Endothelial cell of umbilical vein (primary cell): ENCODE data around the gene CHST8. TPM values are rescaled to one million over a fixed set of nuclear protein-coding genes. Genes with fewer than 3 reads are reported as not detected.

Source experiments
- BruUV-seq: library from RNA; stranded (reverse); fragments of 400-500 nt; replicated peaks from 2 replicates; lab custom pipeline; 2021; lab: Mats Ljungman, UMichigan
- CTCF ChIA-PET: fragments of 300-600, 350-600 bp; sonication (Branson Sonifier 250); formaldehyde crosslinking; loops from one replicate; lab custom pipeline; 2021; ENCODE audit warnings: antibody characterized with exemption, inconsistent platforms; lab: Charles Lee
- POLR2A ChIA-PET: fragments of 300-600, 350-600 bp; sonication (Branson Sonifier 250); formaldehyde crosslinking; loops from one replicate; lab custom pipeline; 2021; ENCODE audit warnings: antibody characterized with exemption, inconsistent platforms; lab: Charles Lee
- DNase-seq: peaks from one replicate; pipeline ENCODE4 v3.0.0-alpha.2; 2011; ENCODE audit warnings: low read depth, low spot score
- FAIRE-seq: peaks from 2 replicates; lab custom pipeline; 2011; peaks lifted over from hg19 to GRCh38; lab: Jason Lieb, UNC
- H2AFZ ChIP-seq: 2 replicates; pipeline ENCODE4 v1.6.0; 2012; ENCODE audit warnings: low read depth, low read length, control low read depth, inconsistent platforms
- H3K27ac ChIP-seq: 2 replicates; pipeline ENCODE4 v1.5.1; 2011; ENCODE audit warnings: low read depth, mild to moderate bottlenecking, control low read depth, low read length, moderate library complexity; ENCODE audit not compliant: insufficient read depth
- H3K27me3 ChIP-seq, 2 experiments: 2 replicates each; pipeline versions ENCODE4 v1.6.0 to v1.6.1; 2011; ENCODE audit warnings: low read length in 2 of 2, mixed read lengths in 1 of 2; ENCODE audit not compliant: control insufficient read depth in 2 of 2, insufficient read depth in 2 of 2
- H3K36me3 ChIP-seq, 2 experiments: 2 replicates in 1 of 2; 3 replicates in 1 of 2; pipeline ENCODE4 v1.5.1; 2011; ENCODE audit warnings: low read length in 2 of 2, mild to moderate bottlenecking in 1 of 2, moderate library complexity in 1 of 2; ENCODE audit not compliant: control insufficient read depth in 2 of 2, insufficient read depth in 2 of 2; ENCODE audit errors: extremely low read depth in 1 of 2
- H3K4me1 ChIP-seq: 3 replicates; pipeline ENCODE4 v1.5.1; 2011; ENCODE audit warnings: mild to moderate bottlenecking, low read length; ENCODE audit not compliant: control insufficient read depth, insufficient read depth; ENCODE audit errors: extremely low read depth
- H3K4me2 ChIP-seq: 2 replicates; pipeline ENCODE4 v1.6.1; 2011; ENCODE audit warnings: low read length, control low read depth, mixed read lengths; ENCODE audit not compliant: insufficient read depth
- H3K4me3 ChIP-seq, 3 experiments: fragments of 200-600 bp in 1 of 3; sonication (generic), shearing (Covaris generic) in 1 of 3; replicated peaks in 1 of 3; 2 replicates each; pipeline ENCODE4 v1.5.1; 2011 to 2016; ENCODE audit warnings: control low read depth in 3 of 3, low read length in 3 of 3, mild to moderate bottlenecking in 2 of 3, inconsistent platforms in 1 of 3, low read depth in 1 of 3, moderate library complexity in 1 of 3; ENCODE audit not compliant: insufficient read depth in 1 of 3
- H3K79me2 ChIP-seq: 2 replicates; pipeline ENCODE4 v1.6.0; 2012; ENCODE audit warnings: low read length, inconsistent platforms; ENCODE audit not compliant: control insufficient read depth, insufficient read depth
- H3K9ac ChIP-seq: replicated peaks from 2 replicates; pipeline ENCODE3; 2011; ENCODE audit warnings: low read length, control low read depth; ENCODE audit not compliant: insufficient read depth; ENCODE audit errors: extremely low read depth
- H3K9me1 ChIP-seq: replicated peaks from 3 replicates; pipeline ENCODE4 v1.6.0; 2011; ENCODE audit warnings: mild to moderate bottlenecking, low read length; ENCODE audit not compliant: control insufficient read depth, insufficient read depth; ENCODE audit errors: extremely low read depth
- H3K9me3 ChIP-seq: replicated peaks from 2 replicates; pipeline ENCODE4 v1.5.1; 2012; ENCODE audit warnings: low read length, inconsistent platforms; ENCODE audit not compliant: control insufficient read depth, insufficient read depth
- H4K20me1 ChIP-seq: replicated peaks from 2 replicates; pipeline ENCODE3; 2011; ENCODE audit warnings: mild to moderate bottlenecking, low read length; ENCODE audit not compliant: control insufficient read depth, insufficient read depth; ENCODE audit errors: extremely low read depth
- CTCF ChIP-seq, 2 donors: IDR thresholded peaks; 1 replicate in 1 of 2; 2 replicates in 1 of 2; pipeline ENCODE4 v1.5.1; 2011; ENCODE audit warnings: low read length in 2 of 2, mild to moderate bottlenecking in 2 of 2, moderate library complexity in 2 of 2, control low read depth in 1 of 2, inconsistent platforms in 1 of 2, low read depth in 1 of 2; ENCODE audit not compliant: insufficient read depth in 1 of 2; ENCODE audit errors: extremely low read depth in 1 of 2
- EZH2 ChIP-seq: IDR thresholded peaks from 2 replicates; pipeline ENCODE4 v1.6.1; 2012; ENCODE audit warnings: borderline replicate concordance, low read depth, mild to moderate bottlenecking, moderate library complexity, low read length, inconsistent platforms; ENCODE audit not compliant: severe bottlenecking
- FOS ChIP-seq: IDR thresholded peaks from 2 replicates; pipeline ENCODE4 v1.6.1; 2011; ENCODE audit warnings: mild to moderate bottlenecking, low read length, moderate library complexity, borderline replicate concordance; ENCODE audit not compliant: insufficient read depth
- GATA2 ChIP-seq: IDR thresholded peaks from 2 replicates; pipeline ENCODE4 v1.7.0; 2011; ENCODE audit warnings: low read depth, mild to moderate bottlenecking, moderate library complexity, mixed read lengths, low read length; ENCODE audit not compliant: insufficient read length, insufficient read depth
- JUN ChIP-seq: IDR thresholded peaks from 2 replicates; pipeline ENCODE4 v1.6.1; 2011; ENCODE audit warnings: borderline replicate concordance, low read depth; ENCODE audit not compliant: insufficient read length, insufficient read depth
- MAX ChIP-seq: IDR thresholded peaks from 2 replicates; pipeline ENCODE4 v1.6.1; 2011; ENCODE audit not compliant: insufficient read depth, insufficient read length
- MYC ChIP-seq: IDR thresholded peaks from one replicate; pipeline ENCODE4 v1.6.1; 2011; ENCODE audit warnings: mild to moderate bottlenecking, low read depth, low read length
- POLR2A ChIP-seq: IDR thresholded peaks from 2 replicates; pipeline ENCODE4 v1.6.1; 2012; ENCODE audit warnings: low read depth, mild to moderate bottlenecking, control low read depth, low read length
- POLR2AphosphoS5 ChIP-seq: IDR thresholded peaks from 2 replicates; pipeline ENCODE4 v1.6.1; 2012; ENCODE audit warnings: low read depth, mild to moderate bottlenecking, control low read depth, low read length, moderate library complexity; ENCODE audit not compliant: insufficient read depth
- dilution Hi-C: fragments of 300-500 bp; cut with MboI; formaldehyde crosslinking; loops from one replicate; pipeline ENCODE4 v1.15.0; 2019; ENCODE audit warnings: low sequenced_read_pairs; ENCODE audit not compliant: extremely low pct_ligation_motif_present
- intact Hi-C: fragments of 100-400 bp; cut with micrococcal nuclease; formaldehyde crosslinking; loops from one replicate; pipeline ENCODE4 v1.10.0; 2022
- polyA plus RNA-seq, 4 experiments: library from polyadenylated mRNA; depleted of rRNA in 3 of 4; stranded (reverse) in 3 of 4; unstranded in 1 of 4; fragments of >200 nt; gene quantifications; 2 replicates each; pipeline versions ENCODE4 v1.2.1 to v1.2.3, GENCODE V29; 2011 to 2012; ENCODE audit warnings: missing spikeins in 1 of 4
- total RNA-seq: library from RNA; stranded (reverse); gene quantifications from 2 replicates; pipeline ENCODE4 v1.2.3, GENCODE V29; 2021

The CHST8 gene
- total and polyA plus RNA-seq, 2 donors (not counting 3 experiments of a cell fraction or from before 2014, with no cell fraction given) = not detected

GRCh38 chr19:33684538-33685232, 62.9 kb downstream of the CHST8 start:
- Histone ChIP-seq H3K9me3 (no peaks in the 10 kb centered on the region), H3K4me1 (no peaks in the 10 kb centered on the region), H4K20me1 (no peaks in the 10 kb centered on the region), H3K79me2 (no peaks in the 10 kb centered on the region), H3K36me3 (no peaks in the 10 kb centered on the region), H3K4me2 (no peak overlapping the region), H3K4me3 (no peak overlapping the region), H3K27me3 (no peaks in the 10 kb centered on the region), H3K9ac (no peak overlapping the region), H2AFZ (no peak overlapping the region), H3K27ac (no peak overlapping the region), H3K9me1 (no peaks in the 10 kb centered on the region)
- FAIRE-seq = no peak
- TF ChIP-seq FOS (no peak), EZH2 (peak; percentile 34)
- BruUV-seq = no TSS peak
- dilution Hi-C loops = no loop called here
- DNase-seq = no peak
- intact Hi-C loops = loop anchor here (10.0 kb wide), 1 partner anchor 250 kb away; no protein-coding TSS in a partner anchor
- ChIA-PET CTCF (no interaction called here), POLR2A (no interaction called here)

- CTCF ChIA-PET = interaction anchor here (1.2 kb wide), 1 partner anchor 278 kb away, joined by 3 read pairs; no protein-coding TSS in a partner anchor
- no TSS peak for BruUV-seq
- Histone ChIP-seq H3K27me3 (no peaks in the 10 kb centered on the region), H4K20me1 (no peaks in the 10 kb centered on the region), H3K4me1 (no peaks in the 10 kb centered on the region), H3K9ac (no peak overlapping the region), H3K36me3 (no peaks in the 10 kb centered on the region), H3K9me3 (no peaks in the 10 kb centered on the region), H2AFZ (no peak overlapping the region), H3K4me2 (no peak overlapping the region), H3K27ac (no peak overlapping the region), H3K79me2 (no peaks in the 10 kb centered on the region), H3K4me3 (no peak overlapping the region), H3K9me1 (no peaks in the 10 kb centered on the region)
- intact Hi-C loops (loop anchor here (10.0 kb wide), 1 partner anchor 251 kb away; no protein-coding TSS in a partner anchor), dilution Hi-C loops (no loop called here)
- FAIRE-seq (no peak), DNase-seq (no peak)
- TF ChIP-seq CTCF (IDR thresholded peaks at IDR 0.05; ENCODE audit: extremely low read depth in 1 of 2, insufficient read depth in 1 of 2, low read depth in 1 of 2, low read length in 2 of 2) (no peak), GATA2 (no peak), MAX (no peak), POLR2A (no peak), MYC (no peak), EZH2 (no peak), POLR2AphosphoS5 (no peak), JUN (no peak), FOS (no peak)
- POLR2A ChIA-PET = no interaction called here
Observed at GRCh38 chr19:33685541-33685940, 63.8 kb downstream of the CHST8 start.
